ENCODE measurements around the gene PLA2G2C. TPM values are rescaled to one million over a fixed set of nuclear protein-coding genes. Genes with fewer than 3 reads are reported as not detected.

Gene PLA2G2C
- total and polyA plus RNA-seq, 2 experiments from 2014 or later = not detected

DNA sequence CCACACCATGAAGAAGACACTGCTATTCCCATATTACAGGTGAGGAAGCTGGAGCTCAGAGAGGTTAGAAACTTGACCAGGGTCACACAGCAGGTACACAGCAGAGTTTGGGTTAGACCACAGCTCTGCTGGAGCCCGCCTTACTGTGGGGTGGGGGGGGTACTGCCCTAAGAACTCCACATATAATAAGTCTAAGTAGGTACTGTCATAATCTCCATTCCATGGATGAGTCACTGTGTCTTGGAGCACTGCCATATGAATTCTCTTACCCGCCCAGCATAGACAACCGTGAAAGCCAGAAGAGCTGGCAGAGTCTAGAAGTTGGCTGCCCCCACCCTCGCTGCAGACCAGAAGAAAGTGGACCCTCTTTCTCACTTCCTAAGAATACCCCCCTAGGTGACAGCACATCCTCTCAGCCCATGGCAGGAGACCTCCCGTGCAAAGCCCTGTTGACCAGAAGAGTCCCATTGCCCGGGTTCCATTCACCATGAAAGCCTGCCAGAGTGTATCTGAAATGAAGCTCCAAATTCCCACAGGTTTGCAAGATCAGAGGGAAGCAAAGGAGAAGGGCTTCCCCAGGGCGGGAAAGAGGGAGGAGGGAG lies 61.8 kb downstream of the PLA2G2C start:
- Histone ChIP-seq H3K36me3 (ENCODE audit: insufficient read depth) (no peaks in the 10 kb centered on the region), H3K4me2 (no peak overlapping the region)
- ATAC-seq = no peak

DNA sequence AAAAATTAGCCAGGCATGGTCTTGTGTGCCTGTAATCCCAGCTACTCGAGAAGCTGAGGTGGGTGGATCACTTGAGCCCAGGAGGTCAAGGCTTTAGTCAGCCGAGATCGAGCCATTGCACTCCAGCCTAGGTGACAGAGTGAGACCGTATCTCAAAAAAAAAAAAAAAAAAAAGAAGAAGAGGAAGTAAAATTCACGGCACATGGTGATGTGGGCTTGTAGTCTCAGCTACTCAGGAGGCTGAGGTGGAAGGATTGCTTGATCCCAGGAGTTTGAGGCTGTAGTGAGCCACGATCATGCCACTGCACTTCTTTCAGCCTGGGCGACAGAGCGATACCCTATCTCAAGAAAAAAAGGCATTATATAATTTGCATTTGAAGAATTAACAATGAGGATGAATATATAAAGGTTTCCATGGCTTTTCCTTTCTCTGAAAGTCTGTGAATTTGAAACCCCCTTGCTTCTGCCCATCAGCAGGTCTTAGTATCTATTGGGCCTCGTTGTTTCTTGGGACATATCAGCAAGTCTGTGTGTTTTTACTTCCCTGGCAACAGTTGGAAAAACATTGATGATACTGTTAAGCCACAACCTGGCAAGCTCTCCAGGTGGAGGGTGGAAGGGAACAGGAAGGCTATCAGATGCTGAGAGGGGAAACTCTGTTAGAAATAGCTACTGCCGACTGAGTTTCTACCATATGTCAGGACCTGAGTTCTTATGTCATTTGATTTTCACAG lies 62.4 kb downstream of the PLA2G2C start:
- Histone ChIP-seq H3K36me3 (ENCODE audit: insufficient read depth) (no peaks in the 10 kb centered on the region), H2AFZ (peak overlapping the region; percentile 32; the same call in 1 of the 2 replicates), H3K4me2 (no peak overlapping the region), H3K9me2 (ENCODE audit: insufficient read depth) (no peaks in the 10 kb centered on the region), H4K20me1 (replicated peaks; ENCODE audit: insufficient read depth) (no peaks in the 10 kb centered on the region), H3K79me2 (replicated peaks; ENCODE audit: insufficient read depth) (no peaks in the 10 kb centered on the region), H3K27me3 (ENCODE audit: insufficient read depth) (no peaks in the 10 kb centered on the region), H3K4me3 (no peak overlapping the region), H3K27ac (ENCODE audit: low read depth) (no peak overlapping the region), H3F3A (replicated peaks; ENCODE audit: low read depth) (no peaks in the 10 kb centered on the region), H3K4me1 (ENCODE audit: insufficient read depth) (no peaks in the 10 kb centered on the region)
- DNase-seq (ENCODE audit: low spot score) (no peak), ATAC-seq (no peak)
- Mint-ChIP-seq H3K36me3 (ENCODE audit: low read depth) (no peaks in the 10 kb centered on the region; the same call in 2 of the 3 replicates), H3K27me3 (ENCODE audit: insufficient read depth, low read depth, poor library complexity) (peaks cover 7% of the 10 kb centered on the region), H3K9me3 (peaks cover 10% of the 10 kb centered on the region; the same call in 2 of the 3 replicates), H3K4me1 (no peaks in the 10 kb centered on the region), H3K4me3 (no peak overlapping the region), H3K27ac (no peak overlapping the region)
- TF ChIP-seq ZNF462 (CRISPR knock-in tag; IDR thresholded peaks at IDR 0.05) = no peak
- TF ChIP-seq STAT1 (IDR thresholded peaks at IDR 0.05; ENCODE audit: unreplicated experiment) = no peak
- TF ChIP-seq, protein P1, sequence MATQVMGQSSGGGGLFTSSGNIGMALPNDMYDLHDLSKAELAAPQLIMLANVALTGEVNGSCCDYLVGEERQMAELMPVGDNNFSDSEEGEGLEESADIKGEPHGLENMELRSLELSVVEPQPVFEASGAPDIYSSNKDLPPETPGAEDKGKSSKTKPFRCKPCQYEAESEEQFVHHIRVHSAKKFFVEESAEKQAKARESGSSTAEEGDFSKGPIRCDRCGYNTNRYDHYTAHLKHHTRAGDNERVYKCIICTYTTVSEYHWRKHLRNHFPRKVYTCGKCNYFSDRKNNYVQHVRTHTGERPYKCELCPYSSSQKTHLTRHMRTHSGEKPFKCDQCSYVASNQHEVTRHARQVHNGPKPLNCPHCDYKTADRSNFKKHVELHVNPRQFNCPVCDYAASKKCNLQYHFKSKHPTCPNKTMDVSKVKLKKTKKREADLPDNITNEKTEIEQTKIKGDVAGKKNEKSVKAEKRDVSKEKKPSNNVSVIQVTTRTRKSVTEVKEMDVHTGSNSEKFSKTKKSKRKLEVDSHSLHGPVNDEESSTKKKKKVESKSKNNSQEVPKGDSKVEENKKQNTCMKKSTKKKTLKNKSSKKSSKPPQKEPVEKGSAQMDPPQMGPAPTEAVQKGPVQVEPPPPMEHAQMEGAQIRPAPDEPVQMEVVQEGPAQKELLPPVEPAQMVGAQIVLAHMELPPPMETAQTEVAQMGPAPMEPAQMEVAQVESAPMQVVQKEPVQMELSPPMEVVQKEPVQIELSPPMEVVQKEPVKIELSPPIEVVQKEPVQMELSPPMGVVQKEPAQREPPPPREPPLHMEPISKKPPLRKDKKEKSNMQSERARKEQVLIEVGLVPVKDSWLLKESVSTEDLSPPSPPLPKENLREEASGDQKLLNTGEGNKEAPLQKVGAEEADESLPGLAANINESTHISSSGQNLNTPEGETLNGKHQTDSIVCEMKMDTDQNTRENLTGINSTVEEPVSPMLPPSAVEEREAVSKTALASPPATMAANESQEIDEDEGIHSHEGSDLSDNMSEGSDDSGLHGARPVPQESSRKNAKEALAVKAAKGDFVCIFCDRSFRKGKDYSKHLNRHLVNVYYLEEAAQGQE (IDR thresholded peaks at IDR 0.05; ENCODE audit: unreplicated experiment) = no peak
- TF ChIP-seq, protein P2, sequence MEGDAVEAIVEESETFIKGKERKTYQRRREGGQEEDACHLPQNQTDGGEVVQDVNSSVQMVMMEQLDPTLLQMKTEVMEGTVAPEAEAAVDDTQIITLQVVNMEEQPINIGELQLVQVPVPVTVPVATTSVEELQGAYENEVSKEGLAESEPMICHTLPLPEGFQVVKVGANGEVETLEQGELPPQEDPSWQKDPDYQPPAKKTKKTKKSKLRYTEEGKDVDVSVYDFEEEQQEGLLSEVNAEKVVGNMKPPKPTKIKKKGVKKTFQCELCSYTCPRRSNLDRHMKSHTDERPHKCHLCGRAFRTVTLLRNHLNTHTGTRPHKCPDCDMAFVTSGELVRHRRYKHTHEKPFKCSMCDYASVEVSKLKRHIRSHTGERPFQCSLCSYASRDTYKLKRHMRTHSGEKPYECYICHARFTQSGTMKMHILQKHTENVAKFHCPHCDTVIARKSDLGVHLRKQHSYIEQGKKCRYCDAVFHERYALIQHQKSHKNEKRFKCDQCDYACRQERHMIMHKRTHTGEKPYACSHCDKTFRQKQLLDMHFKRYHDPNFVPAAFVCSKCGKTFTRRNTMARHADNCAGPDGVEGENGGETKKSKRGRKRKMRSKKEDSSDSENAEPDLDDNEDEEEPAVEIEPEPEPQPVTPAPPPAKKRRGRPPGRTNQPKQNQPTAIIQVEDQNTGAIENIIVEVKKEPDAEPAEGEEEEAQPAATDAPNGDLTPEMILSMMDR (conservative IDR thresholded peaks at IDR 0.05; ENCODE audit: low read depth in 2 of 2) = no peak
- no peak for TF ChIP-seq POLR2AphosphoS5 (IDR thresholded peaks at IDR 0.05; ENCODE audit: low read depth)
- TF ChIP-seq NANOG (IDR thresholded peaks at IDR 0.05; ENCODE audit: borderline replicate concordance) = no peak
- no peak for TF ChIP-seq ZNF331 (CRISPR knock-in tag; IDR thresholded peaks at IDR 0.05; ENCODE audit: low read depth)

More for the DNA sequence above, 61.8 kb downstream of the PLA2G2C start:
- Histone ChIP-seq H3K27me3 (ENCODE audit: insufficient read depth) (no peaks in the 10 kb centered on the region), H3K79me2 (replicated peaks; ENCODE audit: insufficient read depth) (no peaks in the 10 kb centered on the region), H3K4me1 (ENCODE audit: insufficient read depth) (no peaks in the 10 kb centered on the region), H3K4me3 (no peak overlapping the region), H3K27ac (ENCODE audit: low read depth) (no peak overlapping the region), H4K20me1 (replicated peaks; ENCODE audit: insufficient read depth) (no peaks in the 10 kb centered on the region), H2AFZ (no peak overlapping the region), H3K9me2 (ENCODE audit: insufficient read depth) (no peaks in the 10 kb centered on the region), H3F3A (replicated peaks; ENCODE audit: low read depth) (no peaks in the 10 kb centered on the region)
- H3K4me1 Mint-ChIP-seq = no peaks in the 10 kb centered on the region
- TF ChIP-seq EZH2 (IDR thresholded peaks at IDR 0.05; ENCODE audit: low read depth, unreplicated experiment) (no peak), STAT1 (IDR thresholded peaks at IDR 0.05; ENCODE audit: unreplicated experiment) (no peak)
- peaks cover 7% of the 10 kb centered on the region for H3K27me3 Mint-ChIP-seq (ENCODE audit: insufficient read depth, low read depth, poor library complexity)
- DNase-seq (ENCODE audit: low spot score) = no peak
- H3K36me3 Mint-ChIP-seq (ENCODE audit: low read depth) = no peaks in the 10 kb centered on the region; the same call in 2 of the 3 replicates
- H3K9me3 Mint-ChIP-seq = peaks cover 12% of the 10 kb centered on the region; the same call in 2 of the 3 replicates
- no peak overlapping the region for H3K4me3 Mint-ChIP-seq
- no peak overlapping the region for H3K27ac Mint-ChIP-seq
